Ascending aorta (tissue), 2 donors: ENCODE measurements around the gene C19orf81. TPM values are rescaled to one million over a fixed set of nuclear protein-coding genes. Genes with fewer than 3 reads are reported as not detected.

Experiments used
- DNase-seq, 2 donors: peaks; one replicate each; pipeline ENCODE4 v3.0.0-alpha.2; 2019; ENCODE audit warnings: low spot score in 2 of 2
- H3K27ac ChIP-seq, 2 donors: fragments of 200-600 bp; sonication (generic); one replicate each; pipeline ENCODE4 v1.5.1; 2016 to 2017; ENCODE audit warnings: mild to moderate bottlenecking in 1 of 2
- H3K27me3 ChIP-seq: fragments of 200-600 bp; sonication (generic); one replicate; pipeline ENCODE4 v1.5.1; 2017
- H3K36me3 ChIP-seq, 2 donors: fragments of 200-600 bp; sonication (generic); one replicate each; pipeline ENCODE4 v1.5.1; 2016
- H3K4me1 ChIP-seq, 2 donors: fragments of 200-600 bp; sonication (generic); one replicate each; pipeline ENCODE4 v1.5.1; 2016 to 2017; ENCODE audit warnings: mild to moderate bottlenecking in 1 of 2
- H3K4me3 ChIP-seq, 2 donors: fragments of 200-600 bp; sonication (generic); one replicate each; pipeline ENCODE4 v1.5.1; 2016 to 2017; ENCODE audit warnings: mild to moderate bottlenecking in 1 of 2
- H3K9me3 ChIP-seq, 2 donors: fragments of 200-600 bp; sonication (generic); one replicate each; pipeline ENCODE4 v1.5.1; 2016
- intact Hi-C: fragments of 100-400 bp; cut with DNase I; formaldehyde crosslinking; loops from one replicate; pipeline ENCODE4 v1.15.1; 2023
- total RNA-seq: library from RNA; depleted of rRNA; stranded (reverse); fragments of >200 nt; gene quantifications from one replicate; pipeline ENCODE4 v1.1.0, GENCODE V29; 2016
- TF ChIP-seq, protein P1 (sequence below), 3 experiments: fragments of 200-600 bp in 2 of 3; fragments of 450-650 bp in 1 of 3; sonication (generic) in 2 of 3; IDR thresholded peaks; one replicate each; pipeline ENCODE4 v1.5.1; 2016 to 2019; ENCODE audit warnings: antibody characterized with exemption in 3 of 3, mild to moderate bottlenecking in 1 of 3, moderate library complexity in 1 of 3

C19orf81 gene
- total RNA-seq, 1 donor from 2014 or later = not detected

GRCh38 chr19:50706387-50706786, 57.1 kb downstream of the C19orf81 start:
- DNase-seq = no peak
- Histone ChIP-seq H3K36me3 (no peaks in the 10 kb centered on the region), H3K27me3 (no peaks in the 10 kb centered on the region), H3K4me1 (no peaks in the 10 kb centered on the region), H3K27ac (no peak overlapping the region), H3K9me3 (no peaks in the 10 kb centered on the region), H3K4me3 (no peak overlapping the region)
- intact Hi-C loops = no loop called here
- TF ChIP-seq, protein P1, sequence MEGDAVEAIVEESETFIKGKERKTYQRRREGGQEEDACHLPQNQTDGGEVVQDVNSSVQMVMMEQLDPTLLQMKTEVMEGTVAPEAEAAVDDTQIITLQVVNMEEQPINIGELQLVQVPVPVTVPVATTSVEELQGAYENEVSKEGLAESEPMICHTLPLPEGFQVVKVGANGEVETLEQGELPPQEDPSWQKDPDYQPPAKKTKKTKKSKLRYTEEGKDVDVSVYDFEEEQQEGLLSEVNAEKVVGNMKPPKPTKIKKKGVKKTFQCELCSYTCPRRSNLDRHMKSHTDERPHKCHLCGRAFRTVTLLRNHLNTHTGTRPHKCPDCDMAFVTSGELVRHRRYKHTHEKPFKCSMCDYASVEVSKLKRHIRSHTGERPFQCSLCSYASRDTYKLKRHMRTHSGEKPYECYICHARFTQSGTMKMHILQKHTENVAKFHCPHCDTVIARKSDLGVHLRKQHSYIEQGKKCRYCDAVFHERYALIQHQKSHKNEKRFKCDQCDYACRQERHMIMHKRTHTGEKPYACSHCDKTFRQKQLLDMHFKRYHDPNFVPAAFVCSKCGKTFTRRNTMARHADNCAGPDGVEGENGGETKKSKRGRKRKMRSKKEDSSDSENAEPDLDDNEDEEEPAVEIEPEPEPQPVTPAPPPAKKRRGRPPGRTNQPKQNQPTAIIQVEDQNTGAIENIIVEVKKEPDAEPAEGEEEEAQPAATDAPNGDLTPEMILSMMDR (IDR thresholded peaks at IDR 0.05) = no peak

- no peaks in the 10 kb centered on the region for H3K4me1 ChIP-seq
- H3K27ac ChIP-seq = no peak overlapping the region
- TF ChIP-seq, protein P1 (IDR thresholded peaks at IDR 0.05) = no peak
- intact Hi-C loops = no loop called here
- H3K27me3 ChIP-seq = no peaks in the 10 kb centered on the region
- no peaks in the 10 kb centered on the region for H3K36me3 ChIP-seq
- DNase-seq = no peak
- no peaks in the 10 kb centered on the region for H3K9me3 ChIP-seq
- H3K4me3 ChIP-seq = no peak overlapping the region
These were observed 59.1 kb downstream of the C19orf81 start for GRCh38 chr19:50708179-50708879.

Other genes starting within 250 kb of the C19orf81 start
- gene SPIB, start 230.5 kb upstream of the C19orf81 start, total RNA-seq = not detected
- not detected for gene MYBPC2, start 216.6 kb upstream of the C19orf81 start, total RNA-seq
- 87.9 TPM for gene EMC10, start 172.9 kb upstream of the C19orf81 start, total RNA-seq
- not detected for gene GARIN5A, start 172.6 kb upstream of the C19orf81 start, total RNA-seq
- 169 TPM for gene JOSD2, start 138.3 kb upstream of the C19orf81 start, total RNA-seq
- gene ASPDH, start 135.5 kb upstream of the C19orf81 start, total RNA-seq = not detected
- 56.0 TPM for gene LRRC4B, start 81.0 kb upstream of the C19orf81 start, total RNA-seq
- gene SYT3, start 9.6 kb upstream of the C19orf81 start, total RNA-seq = 2.2 TPM
- 1.3 TPM for gene SHANK1, start 70.4 kb downstream of the C19orf81 start, total RNA-seq
- gene CLEC11A, start 73.9 kb downstream of the C19orf81 start, total RNA-seq = not detected
- gene GPR32, start 121.0 kb downstream of the C19orf81 start, total RNA-seq = not detected
- gene ACP4, start 141.0 kb downstream of the C19orf81 start, total RNA-seq = not detected
- not detected for gene KLK1, start 174.3 kb downstream of the C19orf81 start, total RNA-seq
- not detected for gene KLK15, start 184.1 kb downstream of the C19orf81 start, total RNA-seq
- not detected for gene KLK3, start 205.5 kb downstream of the C19orf81 start, total RNA-seq
- not detected for gene KLK2, start 224.0 kb downstream of the C19orf81 start, total RNA-seq